Kidney (tissue), 14 donors: ENCODE results near the gene GULP1. TPM values are rescaled to one million over a fixed set of nuclear protein-coding genes. Genes with fewer than 3 reads are reported as not detected.

Experiments
- DNase-seq, 5 donors: peaks; one replicate each; pipeline ENCODE4 v3.0.0-alpha.2; 2013 to 2020
- FAIRE-seq: peaks from 2 replicates; lab custom pipeline; 2012; peaks lifted over from hg19 to GRCh38; lab: Jason Lieb, UNC
- H3K27ac ChIP-seq, 2 donors: one replicate each; pipeline ENCODE4 v1.7.0; 2013; ENCODE audit warnings: low read depth in 2 of 2, low read length in 2 of 2, inconsistent platforms in 1 of 2
- H3K27me3 ChIP-seq: one replicate; pipeline ENCODE4 v1.7.1; 2013; ENCODE audit warnings: low read length, inconsistent platforms; ENCODE audit not compliant: control insufficient read depth, insufficient read depth
- H3K36me3 ChIP-seq, 3 donors: one replicate each; pipeline versions ENCODE4 v1.7.0 to v1.7.1; 2013; ENCODE audit warnings: low read length in 3 of 3, control low read depth in 1 of 3, inconsistent platforms in 1 of 3; ENCODE audit not compliant: insufficient read depth in 3 of 3, control insufficient read depth in 2 of 3
- H3K4me1 ChIP-seq, 3 donors: one replicate each; pipeline versions ENCODE4 v1.7.0 to v1.7.1; 2013; ENCODE audit warnings: low read length in 3 of 3, inconsistent platforms in 1 of 3, low read depth in 1 of 3; ENCODE audit not compliant: control insufficient read depth in 2 of 3, insufficient read depth in 2 of 3
- H3K4me3 ChIP-seq, 3 donors: one replicate each; pipeline versions ENCODE4 v1.7.0 to v1.8.1; 2013; ENCODE audit warnings: low read length in 3 of 3, control low read depth in 1 of 3, inconsistent platforms in 1 of 3
- H3K9ac ChIP-seq, 3 donors: one replicate each; pipeline versions ENCODE4 v1.7.0 to v1.7.1; 2013; ENCODE audit warnings: low read length in 3 of 3, control low read depth in 1 of 3, inconsistent platforms in 1 of 3
- H3K9me3 ChIP-seq, 3 donors: one replicate each; pipeline versions ENCODE4 v1.7.0 to v1.7.1; 2013; ENCODE audit warnings: low read length in 3 of 3, control low read depth in 1 of 3, inconsistent platforms in 1 of 3; ENCODE audit not compliant: control insufficient read depth in 2 of 3, insufficient read depth in 1 of 3
- intact Hi-C: fragments of 100-400 bp; cut with DNase I; formaldehyde crosslinking; loops from one replicate; pipeline ENCODE4 v1.11.1; 2022
- polyA plus RNA-seq: library from polyadenylated mRNA; stranded (reverse); fragments of 350-450 nt; fragmentation: Illumina TruSeq; extraction: RNeasy Lipid Tissue Mini Kit (QIAGEN cat#74804); gene quantifications from one replicate; pipeline ENCODE4 v1.2.3, GENCODE V29; 2014; ENCODE audit warnings: low read depth, low replicate concordance; ENCODE audit not compliant: insufficient read depth
- total RNA-seq: library from RNA; stranded (reverse); fragmentation: NEBNext Ultra II Directional; extraction: Animal tissue kit (Norgen Biotek cat#: 25700); gene quantifications from one replicate; pipeline ENCODE4 v1.2.1, GENCODE V29; 2021
- TF ChIP-seq, protein P1 (sequence below): IDR thresholded peaks from 3 replicates; pipeline ENCODE4 v1.5.1; 2012; ENCODE audit warnings: mild to moderate bottlenecking, moderate library complexity, borderline replicate concordance; ENCODE audit not compliant: insufficient read depth; ENCODE audit errors: extremely low read depth
- donor health status: control.
- donor health status: control.
- donor health status: control.
- donor health status: control.
- donor health status: control.
- donor health status: DM: yes; HTN: yes; CAD: no.
- donor health status: Normal renal cell carcinoma (clear cell type).

The GULP1 gene
- total and polyA plus RNA-seq, 2 donors from 2014 or later, result 12.2 to 34.4 TPM

DNA sequence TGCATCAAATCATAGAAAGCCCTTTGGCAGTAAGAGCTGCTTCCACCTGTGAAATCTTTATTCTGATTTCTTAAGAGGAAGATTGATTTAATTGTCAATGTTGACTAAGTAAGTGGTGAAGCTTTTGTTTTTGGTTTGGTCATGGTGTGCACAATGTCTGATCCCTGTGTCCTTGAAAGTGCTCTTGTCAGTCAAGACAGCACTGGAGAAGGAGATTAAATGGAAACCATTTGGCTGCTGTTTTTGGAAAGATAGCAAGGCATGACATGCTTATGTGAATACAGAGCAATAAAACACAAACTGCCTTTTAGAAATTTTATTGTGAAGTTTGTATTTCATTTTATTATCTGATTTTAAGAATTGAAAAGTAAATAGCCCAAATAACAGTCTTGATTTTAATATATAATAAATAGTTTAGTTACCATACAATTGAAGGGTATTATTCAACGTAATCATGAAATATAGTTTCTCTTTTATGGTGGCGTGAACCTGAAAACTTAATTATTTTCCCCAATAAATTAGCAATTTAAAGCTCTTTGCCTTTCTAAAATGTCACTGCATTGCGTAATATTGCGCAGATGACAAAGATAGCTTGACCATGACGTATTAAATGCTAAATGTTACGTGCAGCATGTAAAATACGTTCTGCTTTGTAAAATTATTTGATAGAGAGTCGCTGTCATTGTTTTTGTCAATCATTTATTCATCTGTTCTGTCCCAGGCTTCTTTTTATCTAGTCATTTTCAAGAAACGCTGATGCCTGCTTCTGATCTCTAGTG lies 69.0 kb downstream of the GULP1 start:
- no peak for FAIRE-seq
- Histone ChIP-seq H3K9ac (no peak overlapping the region), H3K36me3 (no peaks in the 10 kb centered on the region), H3K27ac (no peak overlapping the region), H3K4me1 (no peaks in the 10 kb centered on the region), H3K27me3 (no peaks in the 10 kb centered on the region), H3K4me3 (no peak overlapping the region), H3K9me3 (peaks cover 0 to 2% (median 0%) of the 10 kb centered on the region in 3 donors)
- intact Hi-C loops, result no loop called here
- no peak for DNase-seq
- TF ChIP-seq, protein P1, sequence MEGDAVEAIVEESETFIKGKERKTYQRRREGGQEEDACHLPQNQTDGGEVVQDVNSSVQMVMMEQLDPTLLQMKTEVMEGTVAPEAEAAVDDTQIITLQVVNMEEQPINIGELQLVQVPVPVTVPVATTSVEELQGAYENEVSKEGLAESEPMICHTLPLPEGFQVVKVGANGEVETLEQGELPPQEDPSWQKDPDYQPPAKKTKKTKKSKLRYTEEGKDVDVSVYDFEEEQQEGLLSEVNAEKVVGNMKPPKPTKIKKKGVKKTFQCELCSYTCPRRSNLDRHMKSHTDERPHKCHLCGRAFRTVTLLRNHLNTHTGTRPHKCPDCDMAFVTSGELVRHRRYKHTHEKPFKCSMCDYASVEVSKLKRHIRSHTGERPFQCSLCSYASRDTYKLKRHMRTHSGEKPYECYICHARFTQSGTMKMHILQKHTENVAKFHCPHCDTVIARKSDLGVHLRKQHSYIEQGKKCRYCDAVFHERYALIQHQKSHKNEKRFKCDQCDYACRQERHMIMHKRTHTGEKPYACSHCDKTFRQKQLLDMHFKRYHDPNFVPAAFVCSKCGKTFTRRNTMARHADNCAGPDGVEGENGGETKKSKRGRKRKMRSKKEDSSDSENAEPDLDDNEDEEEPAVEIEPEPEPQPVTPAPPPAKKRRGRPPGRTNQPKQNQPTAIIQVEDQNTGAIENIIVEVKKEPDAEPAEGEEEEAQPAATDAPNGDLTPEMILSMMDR, result no peak

DNA sequence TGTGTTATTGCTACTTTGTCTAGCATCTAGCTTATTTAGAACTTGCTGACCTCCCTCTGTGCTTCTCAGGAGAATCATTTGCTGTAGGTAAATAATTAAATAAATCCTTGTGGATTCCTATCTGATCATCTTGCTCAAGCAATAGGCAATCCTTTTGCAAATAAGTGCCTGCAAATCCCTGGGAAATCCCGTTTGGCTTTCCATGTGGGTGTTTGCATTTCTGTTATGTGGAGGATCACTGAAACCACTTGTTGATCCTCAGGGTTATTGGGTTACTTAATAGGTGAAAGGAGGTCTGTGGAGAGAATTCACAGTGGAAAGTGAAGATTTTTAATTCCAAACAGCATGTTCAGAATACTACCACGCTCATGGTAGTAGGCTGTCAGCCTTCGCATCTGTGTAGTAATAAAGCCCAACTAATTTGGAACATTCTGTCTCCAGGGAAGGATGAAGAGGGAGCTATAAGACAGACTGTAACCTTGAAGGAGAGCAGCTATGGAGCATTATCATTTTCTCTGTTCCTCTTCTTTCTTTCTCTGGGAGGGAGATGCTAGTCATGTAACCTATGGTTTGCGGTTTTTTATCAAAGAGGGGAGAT lies 72.5 kb downstream of the GULP1 start:
- no peak overlapping the region for H3K4me3 ChIP-seq
- no peaks in the 10 kb centered on the region for H3K27me3 ChIP-seq
- DNase-seq (no peak), FAIRE-seq (no peak)
- TF ChIP-seq, protein P1, result no peak
- H3K27ac ChIP-seq, result no peak overlapping the region
- H3K4me1 ChIP-seq, result no peaks in the 10 kb centered on the region
- no peak overlapping the region for H3K9ac ChIP-seq
- intact Hi-C loops, result no loop called here
- H3K9me3 ChIP-seq, result no peaks in the 10 kb centered on the region
- H3K36me3 ChIP-seq, result no peaks in the 10 kb centered on the region

DNA sequence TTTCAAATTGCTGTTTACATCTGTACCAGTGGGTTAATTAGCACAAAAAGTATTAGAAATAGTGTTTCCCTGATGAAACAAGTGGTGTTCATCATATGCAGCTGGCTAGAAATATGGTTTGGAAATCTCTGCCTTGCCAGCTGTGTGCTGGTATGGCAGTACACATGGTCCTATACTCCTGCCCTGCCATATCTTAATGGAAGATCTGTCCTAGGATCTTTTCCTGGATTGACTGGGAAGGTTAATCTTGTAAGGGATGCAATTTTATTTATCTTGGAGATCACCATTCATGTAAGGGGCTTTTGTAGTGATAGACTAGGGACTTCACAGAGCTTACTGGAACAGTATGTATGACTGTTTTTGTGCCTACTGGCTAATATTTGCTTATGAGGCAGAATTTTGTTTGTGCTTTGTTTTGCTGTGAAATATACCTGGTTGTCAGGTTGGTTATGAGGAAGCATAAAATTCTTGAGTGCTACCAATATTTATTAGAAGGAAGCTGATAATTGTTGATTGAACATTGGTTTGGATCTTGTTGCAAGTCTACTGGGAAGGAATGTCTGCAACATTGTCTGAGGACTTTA lies 73.5 kb downstream of the GULP1 start:
- H3K27me3 ChIP-seq, result no peaks in the 10 kb centered on the region
- H3K9me3 ChIP-seq, result no peaks in the 10 kb centered on the region
- DNase-seq (no peak), FAIRE-seq (no peak)
- intact Hi-C loops, result no loop called here
- H3K4me1 ChIP-seq, result no peaks in the 10 kb centered on the region
- TF ChIP-seq, protein P1, result no peak
- no peak overlapping the region for H3K9ac ChIP-seq
- no peak overlapping the region for H3K4me3 ChIP-seq
- H3K36me3 ChIP-seq, result no peaks in the 10 kb centered on the region
- no peak overlapping the region for H3K27ac ChIP-seq
